GM18505 (cell line): ENCODE measurements around the gene CSPG4.
"Not testable (repeated sequence)": the region's sequence is repeated elsewhere in the genome, so short reads cannot be mapped to it uniquely, and the experiment has no call there.

Experiments
- ATAC-seq: cut with Tn5 transposase; IDR thresholded peaks from one replicate; pipeline ENCODE4 v1.9.1; 2021; ENCODE audit not compliant: unreplicated experiment
- POLR2A ChIP-seq: IDR thresholded peaks from 4 replicates; pipeline ENCODE4 v1.6.1; 2011; ENCODE audit warnings: borderline replicate concordance; ENCODE audit not compliant: insufficient read depth, insufficient read length; ENCODE audit errors: extremely low read depth

The CSPG4 gene

DNA sequence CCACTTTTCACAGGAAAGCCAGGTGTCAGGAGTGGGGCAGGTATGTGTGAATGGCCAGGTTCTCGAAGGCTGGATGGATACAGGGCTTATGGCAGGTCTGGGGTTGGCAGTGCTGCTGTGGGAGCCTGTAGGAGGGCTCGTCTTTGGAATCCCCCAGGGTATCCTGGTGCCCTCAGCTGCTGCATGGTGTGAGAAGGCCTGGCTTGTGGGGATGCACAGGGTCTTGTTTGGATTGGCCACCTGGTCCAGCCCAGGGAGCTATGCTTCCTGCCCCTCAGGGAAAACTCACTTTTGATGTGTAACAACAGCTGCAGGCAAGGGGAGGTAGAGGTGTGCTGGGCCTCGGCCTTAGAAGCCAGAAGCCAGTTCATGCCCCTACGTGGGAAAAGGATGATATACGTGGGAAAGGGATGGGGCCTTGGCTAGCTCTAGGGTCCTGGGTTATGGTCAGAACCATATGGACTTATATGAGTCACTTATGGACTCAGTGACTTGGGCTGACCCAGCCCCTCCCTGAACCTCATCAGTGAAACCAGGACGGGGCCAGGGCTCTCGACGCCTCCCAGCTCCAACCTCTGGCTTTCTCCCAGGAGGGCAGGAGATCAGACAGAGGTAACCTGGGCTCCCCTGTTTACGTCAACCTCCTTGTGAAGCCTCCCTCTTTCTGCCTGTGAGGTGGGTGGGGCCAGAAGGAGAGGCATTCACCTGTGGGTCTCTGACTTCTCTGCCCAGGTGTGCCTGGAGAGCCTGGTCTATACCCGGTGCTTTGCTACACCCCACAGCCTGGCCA is 37.8 kb upstream of the CSPG4 start:
- no peak for TF ChIP-seq POLR2A
- no peak for ATAC-seq

DNA sequence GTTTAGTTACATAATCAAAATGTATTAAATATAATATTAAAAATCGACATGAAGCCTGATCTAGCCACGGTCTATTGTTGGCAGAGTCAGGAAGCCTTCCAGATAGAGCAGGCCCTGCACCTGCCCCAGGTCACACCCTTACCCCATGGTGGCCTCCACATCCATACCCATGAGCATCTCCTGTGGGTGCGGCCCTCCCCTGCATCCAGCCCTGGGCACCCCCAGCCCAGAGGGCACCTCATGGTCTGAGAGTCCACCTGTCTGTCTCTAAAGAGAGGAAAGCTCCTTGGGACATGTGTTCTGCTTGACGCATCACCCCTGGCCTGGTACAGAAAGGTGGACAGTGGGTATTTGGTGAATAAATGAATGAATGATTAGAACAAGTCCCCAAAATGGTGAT is 37.2 kb upstream of the CSPG4 start:
- ATAC-seq, result no peak
- TF ChIP-seq POLR2A, result no peak

DNA sequence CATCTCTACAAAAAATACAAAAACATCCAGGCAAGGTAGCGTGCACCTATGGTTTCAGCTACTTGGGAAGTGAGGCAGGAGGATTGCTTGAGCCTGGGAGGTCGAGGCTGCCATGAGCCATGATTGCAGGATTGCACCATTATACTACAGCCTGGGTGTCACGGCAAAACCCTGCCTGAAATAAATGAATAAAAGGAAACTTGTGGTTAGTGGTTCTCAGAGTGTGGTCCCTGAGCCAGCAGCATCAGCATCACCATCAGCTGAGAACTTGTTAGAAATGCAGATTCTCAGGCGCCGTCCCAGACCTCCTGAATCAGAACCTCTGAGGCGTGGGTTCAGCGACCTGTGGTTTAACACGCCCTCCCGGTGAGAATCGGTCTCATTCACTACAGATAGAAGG is 36.2 kb upstream of the CSPG4 start:
- not testable (repeated sequence) for ATAC-seq

GRCh38 chr15:75747121-75747520 is 34.5 kb upstream of the CSPG4 start:
- ATAC-seq, result not testable (repeated sequence)

DNA sequence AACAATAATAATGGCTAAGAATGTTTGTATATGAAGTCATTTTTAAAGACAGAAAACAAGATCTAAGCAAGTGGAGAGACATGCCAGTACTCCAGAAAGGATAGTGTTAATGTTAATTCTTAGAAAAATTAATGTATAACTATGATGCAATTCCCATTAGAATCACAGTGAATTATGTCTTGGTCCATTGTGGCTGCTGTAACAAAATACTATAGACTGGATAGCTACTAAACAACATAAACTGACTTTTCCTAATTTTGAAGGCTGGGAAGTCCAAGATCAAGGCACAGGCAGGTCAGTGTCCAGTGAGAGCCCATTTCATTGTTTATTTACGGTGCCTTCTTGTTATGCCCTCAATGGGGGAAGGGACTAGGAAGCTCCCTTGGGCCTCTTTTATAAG is 32.7 kb upstream of the CSPG4 start:
- no peak for ATAC-seq
- no peak for TF ChIP-seq POLR2A

DNA sequence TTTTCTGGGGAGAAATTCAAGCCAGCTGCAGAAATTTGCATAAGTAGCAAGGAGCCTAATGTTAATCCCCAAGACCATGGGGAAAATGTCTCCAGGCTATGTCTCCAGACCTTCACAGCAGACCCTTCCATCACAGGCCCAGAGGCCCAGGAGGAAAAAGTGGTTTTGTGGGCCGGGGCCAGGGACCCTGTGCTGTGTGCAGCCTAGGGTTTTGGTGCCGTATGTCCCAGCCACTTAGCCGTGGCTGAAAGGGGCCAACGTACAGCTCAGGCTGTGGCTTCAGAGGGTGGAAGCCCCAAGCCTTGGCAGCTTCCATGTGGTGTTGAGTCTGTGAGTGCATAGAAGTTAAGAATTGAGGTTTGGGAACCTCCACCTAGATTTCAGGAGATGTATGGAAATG is 29.7 kb upstream of the CSPG4 start:
- not testable (repeated sequence) for ATAC-seq

DNA sequence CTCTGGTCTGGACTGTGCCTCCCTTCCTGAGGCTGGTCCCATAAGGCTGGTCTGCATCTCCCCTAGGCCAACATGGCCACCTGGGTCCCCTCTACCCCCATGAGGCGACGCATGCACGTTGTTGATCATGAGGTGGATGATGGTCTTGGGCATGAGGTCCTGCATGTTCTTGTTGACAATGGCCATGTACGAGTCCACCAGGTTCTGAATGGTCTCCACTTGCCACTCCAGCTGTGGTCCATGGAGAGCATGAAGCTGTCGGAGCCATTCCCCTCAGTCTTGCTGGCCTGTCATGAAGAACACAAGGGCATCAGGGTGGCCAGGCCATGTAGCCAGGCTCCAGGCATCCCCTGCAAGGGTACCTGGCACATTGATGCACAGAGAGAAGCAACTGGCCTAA is 27.1 kb upstream of the CSPG4 start:
- ATAC-seq, result no peak

DNA sequence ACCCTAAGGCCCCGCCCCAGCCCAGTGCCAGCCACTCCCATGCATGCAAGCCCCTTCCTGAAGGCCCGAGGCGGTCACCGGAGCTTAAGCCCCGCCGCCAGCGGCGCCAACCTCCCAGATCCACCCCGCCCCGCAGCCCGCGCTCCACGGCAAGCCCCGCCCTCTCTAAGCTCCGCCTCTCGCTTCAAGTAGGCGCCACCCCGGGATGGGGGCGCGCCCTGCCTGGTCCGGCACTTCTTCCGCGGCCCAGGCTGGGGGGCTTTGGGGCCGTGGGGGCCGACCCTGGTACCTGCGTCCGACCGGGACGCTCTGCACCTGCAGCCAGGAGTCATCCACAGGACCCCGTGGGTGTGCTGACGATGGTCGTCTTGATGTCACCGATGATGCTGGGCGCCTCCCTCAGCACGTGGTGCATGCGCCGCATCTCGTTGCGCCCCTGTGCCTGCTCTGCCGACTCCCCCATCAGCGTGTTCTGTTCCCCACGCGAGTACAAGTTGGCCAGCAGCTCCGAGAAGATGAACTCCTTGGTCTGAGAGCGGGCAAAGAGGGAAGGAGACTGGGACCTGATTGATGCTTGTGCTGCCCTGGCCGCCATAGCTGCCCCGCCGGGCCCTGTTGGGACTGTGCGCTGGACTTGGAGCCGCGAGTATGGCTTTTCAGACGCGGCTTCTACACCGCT is 26.1 kb upstream of the CSPG4 start:
- peak; percentile 96 for ATAC-seq

More for the DNA sequence above, 27.1 kb upstream of the CSPG4 start:
- TF ChIP-seq POLR2A, result no peak

DNA sequence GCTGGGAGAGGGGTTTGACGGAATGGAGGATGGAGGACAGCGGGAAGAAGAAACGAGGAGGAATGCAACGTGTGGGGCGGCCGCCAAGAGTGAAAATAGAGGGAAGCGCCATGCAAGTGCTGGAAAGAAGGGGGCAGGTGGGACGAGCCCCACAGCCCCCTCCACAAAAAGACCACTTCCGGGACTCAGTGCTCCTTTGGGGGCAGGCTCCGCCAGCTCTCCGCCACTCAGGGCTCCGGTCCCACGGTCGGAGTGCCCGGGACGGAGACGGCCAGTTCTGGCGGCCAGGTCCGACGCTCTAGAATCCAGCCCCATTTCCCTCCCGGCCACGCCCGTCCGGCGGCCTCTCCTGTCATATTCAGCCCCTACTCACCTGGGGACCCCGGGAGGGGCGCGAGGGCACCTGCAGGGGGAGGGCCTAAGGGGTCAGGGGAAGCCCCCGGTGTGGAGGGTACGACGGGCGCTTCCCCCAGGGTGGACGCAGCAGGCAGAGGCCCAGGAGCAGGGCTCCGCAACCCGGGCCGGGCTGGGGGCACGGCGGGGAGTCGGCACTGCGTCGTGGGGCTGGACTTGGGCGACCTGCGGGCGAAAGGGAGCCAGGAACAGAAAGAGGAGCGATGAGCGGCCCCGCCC is 25.5 kb upstream of the CSPG4 start:
- no peak for ATAC-seq
- TF ChIP-seq POLR2A, result peak; percentile 35

More for the DNA sequence above, 26.1 kb upstream of the CSPG4 start:
- TF ChIP-seq POLR2A, result no peak

- ATAC-seq, result not testable (repeated sequence)
These were observed 24.7 kb upstream of the CSPG4 start for GRCh38 chr15:75737116-75738013.

GRCh38 chr15:75736256-75736655 is 23.6 kb upstream of the CSPG4 start:
- ATAC-seq, result no peak
- no peak for TF ChIP-seq POLR2A

- ATAC-seq, result not testable (repeated sequence)
These were observed 22.5 kb upstream of the CSPG4 start for GRCh38 chr15:75734861-75735760.
